GM19239 (cell line): ENCODE measurements around the gene TMEM42.
A peak's percentile ranks its signal among the peaks of the same experiment; 100 is the strongest.
"Not testable (repeated sequence)": the region's sequence is repeated elsewhere in the genome, so short reads cannot be mapped to it uniquely, and the experiment has no call there.

Source experiments
- DNase-seq: peaks from one replicate; pipeline ENCODE4 v3.0.0; 2011; ENCODE audit warnings: low spot score; ENCODE audit not compliant: insufficient read length
- FAIRE-seq: peaks from 2 replicates; lab custom pipeline; 2011; peaks lifted over from hg19 to GRCh38; lab: Jason Lieb, UNC

Gene TMEM42

DNA sequence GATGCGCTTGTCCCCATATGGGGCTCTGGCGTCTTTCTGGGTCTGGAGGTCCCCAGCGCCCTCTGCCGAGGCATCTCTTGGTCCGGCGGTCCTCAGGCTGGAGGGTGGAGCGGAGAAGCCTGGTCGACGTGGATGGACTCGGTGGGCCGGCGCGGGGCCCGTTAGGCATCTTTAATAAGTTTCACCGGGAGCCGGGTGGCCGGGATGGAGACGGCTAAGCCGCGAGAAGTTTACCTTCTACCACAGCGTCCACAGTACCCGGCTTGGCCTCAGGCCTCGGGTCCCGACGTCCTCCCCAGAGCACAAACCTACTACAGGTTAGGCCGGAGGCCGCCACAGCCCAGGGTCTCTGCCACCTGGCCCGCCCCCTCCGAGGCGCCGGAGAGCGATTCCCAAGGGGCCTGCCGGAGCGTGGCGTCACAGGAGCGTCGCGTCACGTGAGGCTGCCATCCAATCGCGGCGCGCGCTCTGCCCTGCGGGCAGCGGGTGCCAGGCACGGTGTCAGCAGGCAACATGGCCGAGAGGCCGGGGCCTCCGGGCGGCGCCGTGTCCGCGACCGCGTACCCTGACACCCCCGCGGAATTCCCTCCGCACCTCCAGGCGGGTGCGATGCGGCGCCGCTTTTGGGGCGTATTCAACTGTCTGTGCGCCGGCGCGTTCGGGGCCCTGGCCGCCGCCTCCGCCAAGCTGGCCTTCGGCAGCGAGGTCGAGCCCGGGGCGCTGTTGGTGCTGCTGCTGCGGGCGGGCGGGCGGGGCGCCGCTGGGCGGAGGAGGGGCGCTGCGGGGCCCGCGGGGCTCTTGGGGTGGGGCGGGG, at the start of gene TMEM42:
Gene TMEM42, plus strand, starts transcription at position 501 of the 814 bp plus-strand sequence. Its CDS starts 13 bp downstream, at position 514.
- DNase-seq, result peak; percentile 98
- peak; percentile 96 for FAIRE-seq

GRCh38 chr3:44814751-44815150, 47.0 kb upstream of the TMEM42 start:
- no peak for DNase-seq
- no peak for FAIRE-seq

DNA sequence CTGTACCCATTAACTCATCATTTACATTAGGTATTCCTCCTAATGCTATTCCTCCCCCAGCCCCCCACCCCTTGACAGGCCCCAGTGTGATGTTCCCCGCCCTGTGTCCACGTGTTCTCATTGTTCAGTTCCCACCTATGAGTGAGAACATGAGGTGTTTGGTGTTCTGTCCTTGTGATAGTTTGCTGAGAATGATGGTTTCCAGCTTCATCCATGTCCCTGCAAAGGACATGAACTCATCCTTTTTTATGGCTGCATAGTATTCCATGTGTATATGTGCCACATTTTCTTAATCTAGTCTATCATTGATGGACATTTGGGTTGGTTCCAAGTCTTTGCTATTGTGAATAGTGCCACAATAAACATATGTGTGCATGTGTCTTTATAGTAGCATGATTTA, 45.4 kb upstream of the TMEM42 start:
- FAIRE-seq, DNase-seq: not testable (repeated sequence)

- DNase-seq, FAIRE-seq: not testable (repeated sequence)
Observed at GRCh38 chr3:44821206-44821605, 40.5 kb upstream of the TMEM42 start.

DNA sequence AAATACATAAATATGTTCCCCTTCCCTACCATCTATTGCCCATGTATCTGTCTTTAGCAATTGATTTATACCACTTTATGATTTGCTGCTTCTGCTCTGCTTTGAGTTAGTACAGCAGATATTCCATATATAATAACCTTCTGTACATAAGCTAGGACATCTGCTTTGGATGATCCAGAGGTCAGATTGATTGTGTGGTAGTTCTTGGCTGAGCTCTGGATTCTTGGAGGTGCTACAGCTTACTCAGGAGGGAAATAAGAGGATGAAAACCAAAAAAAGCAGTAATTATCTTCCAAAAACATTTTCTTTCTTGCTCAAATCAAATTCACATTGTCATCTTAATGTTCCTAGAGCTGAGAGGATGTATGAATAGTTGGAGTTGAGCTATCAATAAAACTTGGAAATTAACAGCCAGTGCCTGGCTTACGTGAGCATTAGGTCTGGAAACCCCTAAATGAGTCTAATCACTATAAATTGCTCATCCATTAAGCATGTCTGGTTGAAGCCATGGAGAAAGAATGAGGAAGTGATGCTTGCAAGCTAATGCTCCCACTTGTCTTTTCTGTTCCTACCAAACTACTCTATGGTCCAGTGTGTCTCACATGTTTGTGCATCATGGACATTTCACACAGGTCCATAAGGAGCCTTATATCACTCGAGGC, 36.3 kb upstream of the TMEM42 start:
- DNase-seq, result no peak
- FAIRE-seq, result no peak

DNA sequence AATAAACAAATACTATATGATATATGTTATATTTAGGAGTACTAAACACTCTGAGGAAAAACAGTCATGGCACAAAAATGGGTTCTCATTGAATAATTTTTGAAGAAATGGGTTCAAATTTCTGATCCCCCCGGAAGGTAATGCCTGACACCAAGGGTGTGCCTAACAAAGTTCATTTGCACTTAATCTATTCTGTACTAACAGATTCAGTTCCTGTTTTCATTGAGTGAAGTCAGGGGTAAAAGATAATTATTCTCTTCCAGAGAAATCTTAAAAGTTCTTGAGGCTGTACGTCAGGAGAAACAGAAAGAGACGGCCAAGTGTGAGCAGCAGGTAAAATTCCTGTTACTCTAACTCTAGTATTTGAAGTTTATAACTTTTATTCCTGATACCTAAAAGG, 34.5 kb upstream of the TMEM42 start:
- DNase-seq (no peak), FAIRE-seq (no peak)

GRCh38 chr3:44831232-44831631, 30.5 kb upstream of the TMEM42 start:
- DNase-seq, result no peak
- FAIRE-seq, result peak; percentile 11

DNA sequence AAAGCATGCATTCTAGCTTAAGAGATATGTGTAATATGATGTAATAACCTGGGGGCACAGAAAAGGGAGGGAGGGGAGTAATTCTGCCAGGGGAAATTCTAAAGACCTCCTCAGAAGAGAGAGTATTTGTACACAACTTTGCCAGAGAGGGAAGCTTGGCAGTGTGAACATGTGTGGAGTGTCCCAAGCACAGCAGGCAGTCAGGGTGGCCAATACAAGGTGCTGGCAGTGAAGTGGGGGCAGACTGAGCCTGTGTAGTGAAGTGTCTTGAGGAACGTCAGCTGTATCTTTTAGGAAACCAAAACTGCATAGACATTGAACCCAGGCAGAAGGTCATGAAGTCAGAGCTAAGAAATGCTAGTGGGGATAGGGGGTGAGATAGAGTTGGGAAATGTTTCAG, 29.7 kb upstream of the TMEM42 start:
- FAIRE-seq (no peak), DNase-seq (no peak)

- FAIRE-seq (no peak), DNase-seq (no peak)
Observed at GRCh38 chr3:44832965-44833364, 28.7 kb upstream of the TMEM42 start.

DNA sequence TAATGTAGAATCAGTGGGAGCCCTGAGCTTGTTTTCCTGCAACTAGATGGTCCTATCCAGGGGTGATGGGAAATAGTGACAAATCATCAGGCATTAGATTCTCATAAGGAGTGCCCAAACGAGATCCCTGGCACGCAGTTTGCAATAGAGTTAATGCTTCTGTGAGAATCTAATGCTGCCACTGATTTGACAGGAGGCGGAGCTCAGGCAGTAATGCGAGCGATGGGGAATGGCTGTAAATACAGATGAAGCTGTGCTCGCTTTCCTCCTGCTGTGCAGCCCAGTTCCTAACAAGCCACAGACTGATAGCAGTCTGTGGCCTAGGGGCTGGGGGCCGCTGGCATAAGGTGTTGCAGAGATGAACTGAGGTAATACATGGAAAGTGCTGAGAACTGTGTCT, 28.3 kb upstream of the TMEM42 start:
- no peak for FAIRE-seq

DNA sequence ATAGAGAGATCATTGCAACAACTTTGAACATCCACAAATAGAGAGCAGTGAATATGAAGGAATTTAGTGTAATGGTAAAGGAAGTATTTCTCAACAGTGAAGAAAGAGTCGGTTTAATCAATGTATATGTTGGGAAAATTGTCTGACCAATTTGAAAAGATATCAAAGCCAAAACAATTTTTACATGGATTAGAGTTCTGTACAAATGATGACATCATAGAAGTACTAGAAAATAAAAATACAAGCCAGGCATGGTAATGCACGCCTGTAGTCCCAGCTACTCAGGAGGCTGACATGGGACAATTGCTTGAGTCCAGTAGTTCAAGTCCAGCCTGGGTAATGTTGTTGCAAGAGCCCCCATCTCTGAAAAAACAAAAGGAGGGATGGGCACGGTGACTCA, 26.0 kb upstream of the TMEM42 start:
- FAIRE-seq (no peak), DNase-seq (no peak)

More for the DNA sequence above, 28.3 kb upstream of the TMEM42 start:
- DNase-seq, result no peak

GRCh38 chr3:44842376-44842775, 19.3 kb upstream of the TMEM42 start:
- DNase-seq (no peak), FAIRE-seq (no peak)

DNA sequence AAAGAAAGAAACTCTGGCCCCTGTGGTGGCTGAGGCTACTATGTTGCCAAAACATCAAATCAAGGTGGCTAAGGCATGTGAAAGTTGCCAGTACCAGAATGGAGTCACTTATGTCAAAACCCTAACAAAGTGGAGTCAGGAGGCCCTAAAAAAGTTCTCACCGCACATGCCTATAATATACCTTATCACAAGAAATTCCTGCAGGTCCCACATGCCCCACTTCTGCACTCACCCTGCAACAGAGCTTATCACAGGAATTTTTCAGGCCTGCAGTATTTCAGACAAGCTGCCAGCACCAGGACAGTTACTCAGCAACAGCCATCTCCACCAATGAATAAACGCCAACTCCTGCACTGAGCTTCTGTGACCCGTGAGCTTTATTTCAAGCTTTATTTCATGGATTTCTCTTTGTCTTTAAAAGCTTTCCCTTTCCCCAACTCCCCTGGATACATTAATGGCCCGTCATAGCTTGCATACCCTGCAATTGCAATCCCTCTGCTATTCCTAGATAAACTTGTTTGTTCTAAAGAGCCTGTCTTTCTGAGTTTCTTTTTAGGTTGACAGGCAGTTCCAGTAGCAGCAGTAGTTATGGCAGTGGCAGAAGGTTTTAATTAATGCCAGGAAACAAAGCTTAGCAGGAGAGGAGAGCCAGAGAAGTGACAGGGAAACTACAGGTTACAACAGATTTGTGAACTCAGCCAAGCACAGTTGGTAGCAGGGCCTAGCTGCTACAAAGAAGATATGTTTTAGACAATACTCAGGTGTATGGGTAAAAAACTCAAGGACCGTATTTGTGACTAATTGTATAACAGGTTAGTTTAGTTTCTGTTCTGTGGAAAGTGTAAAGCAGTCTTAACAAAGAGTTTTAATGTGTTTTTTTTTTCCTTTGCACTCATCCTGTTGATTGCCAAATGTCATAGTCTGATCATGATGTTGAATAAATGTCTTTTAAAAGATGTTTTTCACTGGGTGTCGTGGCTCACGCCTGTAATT, 15.9 kb upstream of the TMEM42 start:
- DNase-seq (no peak), FAIRE-seq (no peak)

- FAIRE-seq (no peak), DNase-seq (no peak)
Observed at GRCh38 chr3:44848634-44849033, 13.1 kb upstream of the TMEM42 start.

- not testable (repeated sequence) for DNase-seq, FAIRE-seq
Observed at GRCh38 chr3:44856663-44857062, 5.0 kb upstream of the TMEM42 start.

GRCh38 chr3:44860117-44860516, 1.6 kb upstream of the TMEM42 start:
- FAIRE-seq (no peak), DNase-seq (no peak)

DNA sequence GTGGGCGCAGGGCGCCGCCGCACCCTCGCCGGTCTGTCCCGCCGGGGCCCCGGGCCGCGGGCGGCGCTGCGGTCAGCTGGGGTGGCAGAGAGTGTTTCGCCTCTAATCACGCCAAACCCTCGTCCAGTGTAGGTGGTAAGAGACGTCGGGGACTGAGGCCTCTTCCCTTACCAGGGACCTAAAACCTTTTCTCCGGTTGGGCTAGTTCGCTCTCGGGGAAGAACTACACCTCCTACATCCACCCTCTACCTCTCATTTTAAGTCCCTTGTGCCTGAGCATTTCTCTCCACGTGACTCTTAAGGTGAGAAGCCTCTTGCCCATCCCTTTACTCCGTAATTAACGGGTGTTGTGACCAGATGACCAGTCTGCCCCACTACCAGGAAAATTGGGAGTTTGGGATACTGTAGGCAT, 520 bp downstream of the TMEM42 start:
- DNase-seq, result peak; percentile 35
- FAIRE-seq, result peak; percentile 84

DNA sequence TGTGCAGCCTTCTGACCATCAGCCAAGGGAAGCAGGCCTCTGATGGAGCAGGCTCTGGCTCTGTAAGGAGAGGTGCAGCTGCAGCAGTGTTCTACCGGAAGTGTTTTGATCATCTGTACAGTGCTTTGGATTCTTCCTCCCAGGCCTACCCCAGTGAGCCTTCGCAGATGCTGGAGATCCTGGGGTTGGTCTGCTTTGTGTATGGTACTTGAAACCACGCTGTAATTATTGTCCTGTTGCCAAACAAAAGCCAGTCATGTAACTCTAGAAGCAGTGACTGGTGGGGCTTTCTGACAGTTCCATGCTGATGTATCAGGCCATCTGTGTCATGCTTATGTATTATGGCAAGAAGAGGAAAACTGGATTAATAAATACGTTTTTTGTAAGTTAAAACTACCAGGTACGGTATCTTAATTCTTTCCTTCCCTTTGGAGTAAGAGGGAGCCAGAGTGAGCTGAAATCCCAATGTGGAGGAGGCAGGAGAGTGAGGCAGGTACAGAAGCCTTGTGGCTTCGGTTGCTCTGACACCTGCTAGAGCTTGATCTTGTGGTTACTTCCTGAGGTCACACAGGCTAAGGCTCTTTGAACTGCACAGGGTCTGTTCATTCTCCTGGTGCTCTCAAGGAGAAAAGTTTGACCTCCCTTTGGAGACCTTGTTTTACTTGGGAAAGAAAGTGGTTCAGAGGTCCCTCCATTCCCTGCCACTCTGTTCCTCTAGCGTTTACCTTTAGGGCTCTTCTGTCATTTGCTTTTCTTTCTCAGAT, 3.7 kb downstream of the TMEM42 start:
- no peak for FAIRE-seq

DNA sequence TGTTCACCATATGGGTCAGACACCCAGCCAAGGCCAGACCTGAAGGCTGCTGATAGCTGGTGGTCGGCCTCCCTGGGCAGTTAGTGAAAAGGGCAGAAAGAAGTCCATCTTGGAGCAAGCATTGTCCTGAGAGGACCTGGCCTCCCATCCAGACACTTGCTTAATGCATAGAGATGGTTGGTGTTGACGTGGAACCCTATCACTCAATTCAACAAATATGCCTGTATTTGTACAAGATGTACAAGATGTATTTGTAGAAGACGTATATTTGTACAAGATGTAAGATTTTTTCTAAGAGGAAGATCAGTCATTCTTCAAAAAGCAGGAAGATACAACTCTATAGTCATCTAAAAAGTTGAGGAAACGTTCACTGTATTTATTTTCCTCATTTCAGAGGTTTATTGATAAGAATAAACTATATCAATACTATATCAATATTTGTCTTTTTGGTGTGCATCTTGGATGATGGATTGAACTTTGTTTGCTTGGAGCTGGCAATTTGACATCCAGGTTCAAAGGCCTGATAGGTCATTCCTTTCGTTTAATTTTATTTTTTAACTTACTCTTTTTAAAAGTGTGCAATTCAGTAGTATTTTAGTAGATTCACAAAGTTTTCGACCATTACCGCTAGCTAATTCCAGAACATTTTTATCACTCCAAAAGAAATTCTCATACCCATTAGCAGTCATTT, 5.9 kb downstream of the TMEM42 start:
- FAIRE-seq (no peak), DNase-seq (no peak)

More for the DNA sequence above, 3.7 kb downstream of the TMEM42 start:
- no peak for DNase-seq
